ENCODE results near the gene GPD1L. TPM values are rescaled to one million over a fixed set of nuclear protein-coding genes. Genes with fewer than 3 reads are reported as not detected.

GPD1L gene
- total RNA-seq, 1 donor from 2014 or later, result 13.0 TPM

DNA sequence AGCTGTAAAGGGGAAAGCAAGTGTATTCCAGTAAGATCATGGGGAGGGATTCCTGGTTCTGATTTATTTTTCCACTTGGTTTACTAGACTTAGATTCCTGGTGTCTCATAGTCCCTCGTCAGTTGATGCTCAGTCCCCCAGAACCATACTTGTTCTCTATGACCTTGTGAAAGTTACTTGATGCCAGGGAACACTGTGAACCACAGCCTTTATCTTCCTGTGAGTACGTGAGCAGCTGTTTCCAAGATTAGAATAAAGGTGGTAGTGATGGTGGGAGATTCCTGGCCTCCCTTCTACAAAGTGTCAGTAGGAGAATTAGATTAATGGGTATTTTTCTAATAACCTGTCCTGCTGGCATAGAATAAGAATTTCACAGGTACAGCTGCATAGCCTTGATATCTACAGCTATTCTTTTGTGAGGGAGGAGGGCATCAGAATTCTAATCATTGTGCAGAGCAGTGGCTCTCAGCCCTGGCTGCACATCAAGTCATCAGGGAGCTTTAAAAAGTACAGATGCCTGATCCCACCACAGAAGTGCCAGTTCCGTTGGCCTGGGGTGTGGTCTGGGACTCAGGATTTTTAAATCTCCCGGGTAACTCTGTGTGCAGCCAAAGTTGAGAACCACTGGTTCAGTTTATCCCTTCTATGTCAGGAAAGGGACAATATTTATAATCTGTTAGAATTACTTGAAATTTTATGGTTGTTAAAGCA lies 20.0 kb downstream of the GPD1L start:
- no peak for TF ChIP-seq CTCF (IDR thresholded peaks at IDR 0.05)
- peaks cover 2% of the 10 kb centered on the region for H3K36me3 Mint-ChIP-seq (ENCODE audit: low read depth)
- H3K9me3 Mint-ChIP-seq (ENCODE audit: low read depth), result no peaks in the 10 kb centered on the region
- peaks cover 6% of the 10 kb centered on the region for H3K4me1 Mint-ChIP-seq (ENCODE audit: low read depth)
- H3K27me3 Mint-ChIP-seq (ENCODE audit: low read depth), result no peaks in the 10 kb centered on the region
- no peak for DNase-seq (ENCODE audit: low spot score)
- H3K27ac Mint-ChIP-seq (ENCODE audit: unreplicated experiment), result no peak overlapping the region
- no peak overlapping the region for H3K4me3 Mint-ChIP-seq (ENCODE audit: unreplicated experiment)

GRCh38 chr3:32127219-32127826 lies 20.9 kb downstream of the GPD1L start:
- Mint-ChIP-seq H3K9me3 (ENCODE audit: low read depth) (no peaks in the 10 kb centered on the region), H3K27ac (ENCODE audit: unreplicated experiment) (no peak overlapping the region), H3K27me3 (ENCODE audit: low read depth) (no peaks in the 10 kb centered on the region), H3K4me3 (ENCODE audit: unreplicated experiment) (no peak overlapping the region), H3K4me1 (ENCODE audit: low read depth) (peaks cover 6% of the 10 kb centered on the region), H3K36me3 (ENCODE audit: low read depth) (peaks cover 2% of the 10 kb centered on the region)
- TF ChIP-seq CTCF (IDR thresholded peaks at IDR 0.05), result no peak
- no peak for DNase-seq (ENCODE audit: low spot score)

DNA sequence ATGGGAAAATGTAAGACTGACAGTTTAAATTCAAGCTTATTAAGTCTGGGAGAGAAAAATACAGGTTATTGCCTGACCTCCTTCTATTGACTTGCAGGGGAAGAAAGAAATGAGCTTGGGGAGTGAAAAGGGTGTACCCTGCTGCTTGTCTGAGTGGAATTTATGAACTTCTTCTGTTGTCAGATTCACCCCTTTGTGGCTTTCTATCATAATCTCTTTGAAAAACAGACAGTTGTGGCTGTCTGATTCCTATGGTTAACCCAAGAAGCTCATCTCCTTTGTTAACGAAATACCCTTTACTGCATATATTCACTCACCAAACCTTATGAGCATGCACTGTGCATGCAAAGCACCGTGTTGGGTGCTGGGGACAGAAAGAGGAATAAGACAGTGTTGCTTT lies 22.5 kb downstream of the GPD1L start:
- no peak for DNase-seq (ENCODE audit: low spot score)
- H3K36me3 Mint-ChIP-seq (ENCODE audit: low read depth), result peaks cover 2% of the 10 kb centered on the region
- TF ChIP-seq CTCF (IDR thresholded peaks at IDR 0.05), result no peak
- no peak overlapping the region for H3K27ac Mint-ChIP-seq (ENCODE audit: unreplicated experiment)
- H3K4me1 Mint-ChIP-seq (ENCODE audit: low read depth), result peaks cover 6% of the 10 kb centered on the region
- no peaks in the 10 kb centered on the region for H3K27me3 Mint-ChIP-seq (ENCODE audit: low read depth)
- H3K4me3 Mint-ChIP-seq (ENCODE audit: unreplicated experiment), result no peak overlapping the region
- H3K9me3 Mint-ChIP-seq (ENCODE audit: low read depth), result no peaks in the 10 kb centered on the region

GRCh38 chr3:32129832-32130231 lies 23.4 kb downstream of the GPD1L start:
- H3K9me3 Mint-ChIP-seq (ENCODE audit: low read depth), result no peaks in the 10 kb centered on the region
- H3K27ac Mint-ChIP-seq (ENCODE audit: unreplicated experiment), result no peak overlapping the region
- no peak overlapping the region for H3K4me3 Mint-ChIP-seq (ENCODE audit: unreplicated experiment)

GRCh38 chr3:32132121-32132520 lies 25.7 kb downstream of the GPD1L start:
- no peak for DNase-seq (ENCODE audit: low spot score)
- H3K4me1 Mint-ChIP-seq (ENCODE audit: low read depth), result peaks cover 6% of the 10 kb centered on the region
- no peaks in the 10 kb centered on the region for H3K9me3 Mint-ChIP-seq (ENCODE audit: low read depth)
- H3K27me3 Mint-ChIP-seq (ENCODE audit: low read depth), result no peaks in the 10 kb centered on the region
- no peak for TF ChIP-seq CTCF (IDR thresholded peaks at IDR 0.05)
- H3K27ac Mint-ChIP-seq (ENCODE audit: unreplicated experiment), result no peak overlapping the region
- peaks cover 2% of the 10 kb centered on the region for H3K36me3 Mint-ChIP-seq (ENCODE audit: low read depth)
- no peak overlapping the region for H3K4me3 Mint-ChIP-seq (ENCODE audit: unreplicated experiment)

More at GRCh38 chr3:32129832-32130231, 23.4 kb downstream of the GPD1L start:
- Mint-ChIP-seq H3K27me3 (ENCODE audit: low read depth) (no peaks in the 10 kb centered on the region), H3K36me3 (ENCODE audit: low read depth) (peaks cover 2% of the 10 kb centered on the region), H3K4me1 (ENCODE audit: low read depth) (peaks cover 6% of the 10 kb centered on the region)
- no peak for DNase-seq (ENCODE audit: low spot score)
- no peak for TF ChIP-seq CTCF (IDR thresholded peaks at IDR 0.05)

All from chondrocyte (in vitro differentiated cells).